ENCODE measurements around the gene FGD5.

The FGD5 gene

GRCh38 chr3:14935592-14936345 is 117.0 kb downstream of the FGD5 start:
- no peak for DNase-seq

- DNase-seq, result no peak
These were observed 120.2 kb downstream of the FGD5 start for GRCh38 chr3:14938954-14939353.

- DNase-seq, result no peak
These were observed 123.1 kb downstream of the FGD5 start for GRCh38 chr3:14941871-14942270.

GRCh38 chr3:14943042-14943441 is 124.3 kb downstream of the FGD5 start:
- no peak for DNase-seq

GRCh38 chr3:14946236-14946635 is 127.5 kb downstream of the FGD5 start:
- DNase-seq, result no peak

- no peak for DNase-seq
These were observed 128.0 kb downstream of the FGD5 start for GRCh38 chr3:14946739-14947099.

GRCh38 chr3:14947100-14947885 is 128.5 kb downstream of the FGD5 start, which contains the start of gene NR2C2:
Gene NR2C2 (plus strand): TSS chr3:14947583. CDS start chr3:15003915, 56,332 bp downstream.
- peak; percentile 93 for DNase-seq

- DNase-seq, result peak; percentile 99
These were observed 129.3 kb downstream of the FGD5 start for GRCh38 chr3:14947886-14948608.

- no peak for DNase-seq
These were observed 129.9 kb downstream of the FGD5 start for GRCh38 chr3:14948609-14949038.

- DNase-seq, result no peak
These were observed 130.4 kb downstream of the FGD5 start for GRCh38 chr3:14949126-14949525.

GRCh38 chr3:14950274-14950673 is 131.5 kb downstream of the FGD5 start:
- DNase-seq, result no peak

GRCh38 chr3:14957153-14957552 is 138.4 kb downstream of the FGD5 start:
- DNase-seq, result no peak

GRCh38 chr3:14957925-14958324 is 139.2 kb downstream of the FGD5 start:
- DNase-seq, result no peak

GRCh38 chr3:14959359-14959943 is 140.7 kb downstream of the FGD5 start:
- no peak for DNase-seq

GRCh38 chr3:14962762-14963161 is 144.0 kb downstream of the FGD5 start:
- no peak for DNase-seq

- no peak for DNase-seq
These were observed 148.5 kb downstream of the FGD5 start for GRCh38 chr3:14967285-14967684.

GRCh38 chr3:14969671-14970070 is 150.9 kb downstream of the FGD5 start:
- DNase-seq, result no peak

- no peak for DNase-seq
These were observed 157.6 kb downstream of the FGD5 start for GRCh38 chr3:14976317-14976716.

GRCh38 chr3:14980689-14981088 is 161.9 kb downstream of the FGD5 start:
- DNase-seq, result no peak
